Measurements from ENCODE around the gene TNFRSF11A.

Gene TNFRSF11A

DNA sequence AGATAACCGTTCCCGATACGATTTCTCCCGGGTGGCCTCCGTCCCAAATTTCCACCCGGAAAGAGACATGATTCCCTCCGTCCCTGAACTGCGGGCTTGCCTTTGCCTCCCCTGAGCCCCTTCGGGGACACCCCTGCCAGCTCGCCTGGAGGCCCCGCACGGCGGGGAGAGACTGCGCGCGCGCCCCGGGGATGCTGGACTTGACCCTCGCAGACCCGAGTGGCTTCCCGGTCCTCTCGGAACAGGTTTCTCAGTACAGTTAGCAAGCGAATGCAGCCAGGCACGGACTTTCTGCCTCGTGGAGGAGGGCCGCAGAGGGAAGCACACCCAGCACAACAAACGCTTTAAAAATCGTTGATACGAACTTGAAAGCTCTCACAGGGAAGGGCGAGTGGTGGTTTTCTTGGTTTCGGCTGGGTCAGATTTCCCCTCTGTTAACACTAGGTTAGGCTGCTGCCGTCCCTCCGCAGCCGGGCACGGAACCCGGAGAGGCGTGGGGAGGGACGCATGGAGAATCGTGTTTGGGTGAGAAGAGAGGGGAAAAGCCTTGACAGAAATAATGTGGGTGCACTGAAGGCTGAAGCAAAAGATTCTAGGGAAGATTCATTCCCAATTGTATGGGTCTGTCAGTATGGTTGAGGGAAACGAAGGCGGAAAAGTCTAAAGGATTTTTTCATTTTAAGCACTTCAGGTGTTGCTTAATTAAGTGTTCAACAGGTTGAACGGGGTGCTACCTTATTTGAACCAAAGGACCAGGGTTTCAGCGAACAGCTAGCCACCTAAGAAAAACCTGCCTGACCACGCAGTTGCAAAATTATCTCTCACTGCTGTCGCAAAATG is 916 bp downstream of the TNFRSF11A start:
- DNase-seq (ENCODE audit: low read depth in 2 of 3, low spot score in 1 of 3), result no peak

DNA sequence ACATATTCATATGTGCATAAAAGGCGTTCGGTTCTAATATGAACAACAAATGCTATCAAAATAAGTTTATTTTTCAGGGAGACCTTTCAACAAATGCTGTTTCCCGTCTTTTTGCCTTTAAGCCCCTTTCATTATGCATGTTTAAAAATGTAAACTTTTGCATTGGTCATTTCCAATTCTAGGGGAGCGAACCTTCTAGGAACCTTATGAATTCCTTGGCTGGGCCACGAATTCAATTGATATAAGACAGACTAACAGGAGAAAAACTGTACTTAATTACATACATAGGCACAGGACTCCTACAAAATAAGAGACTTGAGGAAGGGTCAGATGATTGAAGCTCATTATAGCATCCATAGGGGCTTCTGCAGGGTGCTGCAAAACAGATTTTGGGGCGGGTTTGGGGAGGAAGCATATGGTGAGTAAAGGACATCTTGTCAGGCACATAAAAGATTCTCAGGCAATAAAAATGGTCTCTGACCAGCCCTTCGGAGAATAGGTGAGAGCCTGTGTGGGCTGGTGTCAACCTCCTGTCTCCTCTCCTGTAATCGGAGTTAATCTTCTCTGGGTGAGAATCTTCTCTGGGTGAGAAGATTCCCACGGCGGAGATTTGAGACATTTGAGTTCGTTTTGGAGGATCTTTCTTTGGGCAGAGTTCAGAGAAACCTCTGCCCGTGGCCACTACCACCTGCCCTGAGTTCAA is 1.7 kb downstream of the TNFRSF11A start:
- no peak for DNase-seq (ENCODE audit: low read depth in 2 of 3, low spot score in 1 of 3)

GRCh38 chr18:62327977-62328376 is 2.9 kb downstream of the TNFRSF11A start:
- DNase-seq (ENCODE audit: low read depth in 2 of 3, low spot score in 1 of 3), result no peak

DNA sequence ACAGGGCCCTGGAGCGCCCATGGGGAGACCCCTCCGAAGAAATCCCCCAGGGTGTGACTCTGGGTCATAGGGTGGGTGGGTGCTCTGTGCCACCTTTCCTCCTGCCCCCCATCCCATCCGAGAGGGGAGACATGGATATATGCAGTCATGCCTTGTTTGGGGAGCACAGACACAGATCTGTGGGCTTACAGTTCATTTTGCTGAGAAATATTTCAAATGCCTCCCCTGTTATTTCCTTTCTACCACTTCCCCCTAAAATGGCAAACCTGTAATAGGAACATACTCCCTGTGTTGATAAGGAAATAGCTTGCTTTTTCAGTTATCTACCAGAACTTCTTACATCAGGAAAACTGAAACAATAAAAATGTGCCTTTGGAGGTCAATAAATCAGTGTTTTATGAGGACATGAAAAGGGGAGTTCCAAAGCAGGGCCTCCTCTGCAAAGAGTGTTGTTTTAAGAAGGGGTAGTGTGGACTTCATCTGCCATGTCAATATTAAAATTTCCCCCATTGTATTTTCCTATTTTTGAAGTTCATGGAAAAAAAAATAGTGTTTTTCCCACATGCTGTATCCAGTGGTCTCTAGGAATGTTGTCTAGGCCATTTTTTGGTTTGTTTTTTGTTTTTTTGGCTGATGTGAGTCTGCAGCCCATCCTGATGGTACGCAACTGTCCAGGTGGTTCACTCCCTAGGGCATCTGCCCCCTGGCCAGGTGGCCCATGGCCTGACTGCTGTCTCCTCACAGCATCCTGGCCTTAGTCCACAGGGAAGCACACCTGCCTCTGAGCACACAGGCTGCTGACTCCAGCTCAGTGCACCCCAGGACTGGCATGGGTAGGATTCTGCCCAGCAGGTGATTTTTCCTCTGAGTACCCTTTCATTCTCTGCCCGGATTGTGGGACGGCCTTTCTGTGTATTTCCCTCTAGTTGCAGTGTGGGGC is 3.7 kb downstream of the TNFRSF11A start:
- no peak for DNase-seq (ENCODE audit: low read depth in 2 of 3, low spot score in 1 of 3)

DNA sequence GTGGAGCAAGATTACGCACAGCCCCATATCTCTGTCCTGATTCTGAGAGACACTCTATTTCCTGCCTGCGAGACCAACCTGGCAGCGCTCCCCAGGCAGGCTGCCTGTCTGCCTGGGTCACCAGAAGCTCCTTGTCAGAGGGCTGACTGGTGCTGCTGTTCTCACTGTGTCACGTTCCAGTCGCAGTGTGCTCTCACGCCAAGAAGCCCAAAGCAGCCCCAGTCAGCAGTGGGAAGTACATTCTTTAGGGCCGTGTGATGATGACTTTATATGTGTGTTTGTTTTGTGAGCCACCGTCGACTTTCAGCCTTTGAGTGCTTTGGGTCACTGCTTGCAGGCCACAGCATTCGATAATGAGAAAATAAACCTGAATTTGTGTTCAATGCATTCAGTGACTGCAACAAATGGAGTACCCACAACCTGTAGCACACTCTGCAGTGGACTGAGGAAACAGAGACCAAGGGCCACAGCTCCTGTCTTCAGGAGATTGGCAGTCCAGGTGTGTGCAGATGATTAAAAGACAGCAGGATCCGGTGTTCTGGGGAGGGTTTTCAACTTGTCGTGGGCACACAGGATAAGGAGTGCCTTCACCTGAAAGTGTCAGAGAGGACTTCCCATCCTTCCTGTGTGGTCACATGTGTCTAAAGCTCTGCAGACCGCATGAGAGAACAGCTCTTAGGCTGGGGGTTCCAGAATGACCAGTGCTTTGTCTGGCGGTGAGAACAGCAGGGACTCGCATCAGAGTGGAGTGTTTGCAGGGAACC is 4.8 kb downstream of the TNFRSF11A start:
- no peak for DNase-seq (ENCODE audit: low read depth in 2 of 3, low spot score in 1 of 3)

GRCh38 chr18:62330650-62331049 is 5.5 kb downstream of the TNFRSF11A start:
- no peak for DNase-seq (ENCODE audit: low read depth in 2 of 3, low spot score in 1 of 3)

GRCh38 chr18:62331581-62332356 is 6.7 kb downstream of the TNFRSF11A start:
- no peak for DNase-seq (ENCODE audit: low read depth in 2 of 3, low spot score in 1 of 3)

GRCh38 chr18:62332431-62332830 is 7.3 kb downstream of the TNFRSF11A start:
- no peak for DNase-seq (ENCODE audit: low read depth in 2 of 3, low spot score in 1 of 3)

- no peak for DNase-seq (ENCODE audit: low read depth in 2 of 3, low spot score in 1 of 3)
Observed at GRCh38 chr18:62332964-62333695, 8.0 kb downstream of the TNFRSF11A start.

DNA sequence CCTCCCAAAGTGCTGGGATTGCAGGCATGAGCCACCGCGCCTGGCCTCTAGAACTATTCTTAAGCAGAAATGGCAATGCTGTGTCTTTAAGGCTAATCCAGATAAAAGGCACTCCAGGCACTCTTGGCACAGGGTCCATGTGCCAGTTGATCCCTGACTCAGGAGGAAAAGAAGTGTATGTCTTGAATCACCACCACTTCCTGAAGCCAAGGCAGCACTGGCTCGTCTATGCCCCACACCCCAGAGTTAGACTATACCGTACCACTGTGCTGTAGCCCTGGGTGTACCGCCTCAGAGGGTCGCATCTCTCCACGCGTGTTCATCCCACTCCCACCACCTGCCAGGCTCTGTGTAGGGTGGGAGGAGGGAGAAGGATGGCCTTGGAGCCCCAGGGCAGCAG is 9.0 kb downstream of the TNFRSF11A start:
- DNase-seq (ENCODE audit: low read depth in 2 of 3, low spot score in 1 of 3), result no peak

DNA sequence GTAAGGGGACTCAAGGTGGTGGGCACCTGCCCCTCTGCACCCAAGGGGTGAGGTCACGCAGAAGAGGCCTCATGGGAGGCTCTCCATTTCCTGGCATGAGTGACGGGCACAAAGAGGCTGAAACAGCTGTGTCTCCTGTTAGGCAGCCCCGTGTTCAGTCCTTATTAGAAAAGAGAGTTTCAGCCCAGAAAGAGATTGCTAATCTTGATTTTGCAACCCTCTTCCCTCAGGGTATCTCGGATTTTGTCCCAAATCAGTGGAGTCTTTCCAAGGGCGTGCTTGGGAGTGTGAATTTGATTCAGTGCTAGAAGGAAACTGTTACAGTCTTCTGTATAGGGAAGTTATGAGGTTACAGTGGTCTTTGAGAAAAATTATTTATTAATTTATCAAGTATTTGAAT is 10.4 kb downstream of the TNFRSF11A start:
- no peak for DNase-seq (ENCODE audit: low read depth in 2 of 3, low spot score in 1 of 3)

- DNase-seq (ENCODE audit: low read depth in 2 of 3, low spot score in 1 of 3), result no peak
Observed at GRCh38 chr18:62336618-62337017, 11.5 kb downstream of the TNFRSF11A start.

DNA sequence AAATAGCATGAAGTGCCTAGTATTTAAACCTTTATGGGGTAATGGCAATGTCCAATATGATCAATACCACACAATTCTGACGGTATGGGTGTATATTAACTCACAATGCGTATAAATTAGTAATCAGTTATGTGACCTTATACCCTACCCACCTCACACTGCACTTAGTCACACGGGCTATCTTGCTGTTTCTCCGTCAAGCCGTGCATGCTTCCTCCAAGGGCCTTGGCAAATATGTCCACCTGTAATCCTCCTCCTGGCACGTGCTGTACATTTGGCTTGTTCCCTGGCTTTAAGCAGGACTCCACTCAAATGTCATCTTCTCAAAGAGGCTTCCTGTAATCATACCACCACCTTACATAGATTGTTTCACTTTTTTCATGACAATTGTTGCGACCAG is 12.2 kb downstream of the TNFRSF11A start:
- DNase-seq (ENCODE audit: low read depth in 2 of 3, low spot score in 1 of 3), result no peak

GRCh38 chr18:62338446-62339105 is 13.5 kb downstream of the TNFRSF11A start:
- DNase-seq (ENCODE audit: low read depth in 2 of 3, low spot score in 1 of 3), result no peak

GRCh38 chr18:62339106-62339988 is 14.2 kb downstream of the TNFRSF11A start:
- DNase-seq (ENCODE audit: low read depth in 2 of 3, low spot score in 1 of 3), result peak in 1 of 3 donors; percentile 22

DNA sequence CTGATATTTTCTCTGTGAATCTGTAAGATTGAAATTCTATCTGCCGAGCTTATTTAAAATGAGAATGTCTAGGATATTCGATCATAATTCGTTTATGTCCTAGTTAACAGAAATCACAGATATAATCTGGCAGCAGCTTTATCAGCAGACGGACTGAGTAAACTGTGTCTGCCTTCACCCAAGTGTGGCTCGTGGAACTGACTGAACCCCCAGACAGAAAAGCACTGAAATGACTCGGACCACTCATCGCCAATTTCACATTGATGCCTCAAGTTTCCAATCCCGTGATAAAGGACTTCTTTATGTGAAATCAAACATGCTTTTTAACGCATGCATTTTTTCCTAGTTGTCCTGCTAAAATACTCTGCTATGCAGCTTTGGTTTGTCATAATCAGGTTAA is 15.9 kb downstream of the TNFRSF11A start:
- DNase-seq (ENCODE audit: low read depth in 2 of 3, low spot score in 1 of 3), result no peak

GRCh38 chr18:62341473-62341872 is 16.4 kb downstream of the TNFRSF11A start:
- DNase-seq (ENCODE audit: low read depth in 2 of 3, low spot score in 1 of 3), result no peak

DNA sequence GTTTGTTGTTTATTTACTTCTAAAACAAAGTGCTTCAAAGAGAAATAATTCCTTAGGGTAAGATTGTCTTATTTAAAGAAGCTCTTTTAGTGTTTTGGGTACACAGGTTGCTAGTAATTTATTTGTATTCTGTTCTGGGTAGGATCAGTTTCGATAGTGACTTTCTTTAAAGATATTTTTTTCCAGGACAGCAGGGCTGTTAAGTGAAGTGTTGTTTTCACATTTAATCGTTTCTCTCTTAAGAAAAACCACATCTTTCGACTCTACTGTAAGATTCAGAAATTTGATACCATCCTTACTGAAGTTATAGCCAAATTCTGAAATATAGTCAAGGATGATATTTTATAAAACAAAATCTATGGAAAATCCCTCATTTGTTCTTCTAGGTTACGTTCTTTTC is 17.8 kb downstream of the TNFRSF11A start:
- DNase-seq (ENCODE audit: low read depth in 2 of 3, low spot score in 1 of 3), result no peak
